K562 (cell line): Measurements from ENCODE around the gene RFC5. TPM values are rescaled to one million over a fixed set of nuclear protein-coding genes. Genes with fewer than 3 reads are reported as not detected.
A peak's percentile ranks its signal among the peaks of the same experiment; 100 is the strongest.

Experiments used
- EP300 ChIP-seq: IDR thresholded peaks from 2 replicates; pipeline ENCODE4 v1.6.1; 2012; ENCODE audit warnings: low read length, improper control_type of control experiment
- GATAD2B ChIP-seq: fragments of 450-650 bp; IDR thresholded peaks from 2 replicates; pipeline ENCODE4 v1.6.1; 2017; ENCODE audit warnings: mild to moderate bottlenecking, borderline replicate concordance
- RBM14 ChIP-seq: fragments of 200-400 bp; formaldehyde crosslinking; IDR thresholded peaks from 2 replicates; pipeline ENCODE4 v1.6.1; 2018; ENCODE audit warnings: low read depth, mild to moderate bottlenecking, low read length, moderate library complexity, borderline replicate concordance; ENCODE audit not compliant: insufficient read depth
- SMAD4 ChIP-seq: fragments of 250-450 bp; sonication (Bioruptor Pico); conservative IDR thresholded peaks from 2 replicates; pipeline ENCODE4 v1.8.0; 2021; ENCODE audit warnings: inconsistent platforms, mild to moderate bottlenecking, moderate library complexity
- YY1 ChIP-seq, 3 experiments: IDR thresholded peaks; 2 replicates each; pipeline ENCODE4 v1.6.1; 2011; ENCODE audit warnings: low read length in 2 of 3, mild to moderate bottlenecking in 2 of 3, moderate library complexity in 2 of 3, borderline replicate concordance in 1 of 3, control low read depth in 1 of 3, low read depth in 1 of 3; ENCODE audit not compliant: insufficient read depth in 3 of 3, insufficient replicate concordance in 2 of 3, control insufficient read depth in 1 of 3, insufficient read length in 1 of 3; ENCODE audit errors: extremely low read depth in 1 of 3
- polyA plus RNA-seq, 8 experiments: library from polyadenylated mRNA; depleted of rRNA in 4 of 8; stranded (reverse) in 5 of 8; unstranded in 3 of 8; fragments of >200 nt; fragmentation: Nextera tagmentation in 2 of 8; fragmentation: Illumina TruSeq in 1 of 8; extraction: Ambion mirVana in 2 of 8; extraction: Trizol in 1 of 8; gene quantifications; 2 replicates each; pipeline versions ENCODE4 v1.2.1 to v1.2.3, GENCODE V29; 2011 to 2014; ENCODE audit warnings: inconsistent platforms in 1 of 8, missing spikeins in 1 of 8
- total RNA-seq, 7 experiments: library from RNA; depleted of rRNA in 6 of 7; stranded (reverse); fragments of >200 nt in 6 of 7; fragmentation: Illumina TruSeq in 2 of 7; extraction: Trizol in 2 of 7; gene quantifications; 2 replicates each; pipeline versions ENCODE4 v1.2.1 to v1.2.3, GENCODE V29; 2011 to 2021; ENCODE audit warnings: low replicate concordance in 1 of 7
- TF ChIP-seq, protein P1 (sequence below), 2 experiments: fragments of 450-650 bp; IDR thresholded peaks; 2 replicates each; pipeline ENCODE4 v1.6.1; 2018; ENCODE audit warnings: mild to moderate bottlenecking in 2 of 2, low read depth in 1 of 2; ENCODE audit not compliant: partially characterized antibody in 2 of 2
- TF ChIP-seq, protein P2 (sequence below): sonication (generic); formaldehyde crosslinking; IDR thresholded peaks from 2 replicates; pipeline ENCODE4 v1.8.0; 2023; ENCODE audit warnings: mild to moderate bottlenecking, missing genetic modification reagents

RFC5 gene
- total and polyA plus RNA-seq, 9 of the 15 experiments (the other 6 are each of a cell fraction or from before 2014, with no cell fraction given): 61.8 to 189 (median 92.9) TPM

- no peak for TF ChIP-seq EP300
- no peak for TF ChIP-seq RBM14
- no peak for TF ChIP-seq SMAD4
- peak in 2 of 3 experiments; percentile 60 to 70 for TF ChIP-seq YY1 (IDR thresholded peaks at IDR 0.05; ENCODE audit: borderline replicate concordance in 1 of 3, control insufficient read depth in 1 of 3, extremely low read depth in 1 of 3, insufficient read depth in 3 of 3, insufficient read length in 1 of 3, insufficient replicate concordance in 2 of 3, low read depth in 1 of 3, low read length in 2 of 3)
- TF ChIP-seq, protein P1, sequence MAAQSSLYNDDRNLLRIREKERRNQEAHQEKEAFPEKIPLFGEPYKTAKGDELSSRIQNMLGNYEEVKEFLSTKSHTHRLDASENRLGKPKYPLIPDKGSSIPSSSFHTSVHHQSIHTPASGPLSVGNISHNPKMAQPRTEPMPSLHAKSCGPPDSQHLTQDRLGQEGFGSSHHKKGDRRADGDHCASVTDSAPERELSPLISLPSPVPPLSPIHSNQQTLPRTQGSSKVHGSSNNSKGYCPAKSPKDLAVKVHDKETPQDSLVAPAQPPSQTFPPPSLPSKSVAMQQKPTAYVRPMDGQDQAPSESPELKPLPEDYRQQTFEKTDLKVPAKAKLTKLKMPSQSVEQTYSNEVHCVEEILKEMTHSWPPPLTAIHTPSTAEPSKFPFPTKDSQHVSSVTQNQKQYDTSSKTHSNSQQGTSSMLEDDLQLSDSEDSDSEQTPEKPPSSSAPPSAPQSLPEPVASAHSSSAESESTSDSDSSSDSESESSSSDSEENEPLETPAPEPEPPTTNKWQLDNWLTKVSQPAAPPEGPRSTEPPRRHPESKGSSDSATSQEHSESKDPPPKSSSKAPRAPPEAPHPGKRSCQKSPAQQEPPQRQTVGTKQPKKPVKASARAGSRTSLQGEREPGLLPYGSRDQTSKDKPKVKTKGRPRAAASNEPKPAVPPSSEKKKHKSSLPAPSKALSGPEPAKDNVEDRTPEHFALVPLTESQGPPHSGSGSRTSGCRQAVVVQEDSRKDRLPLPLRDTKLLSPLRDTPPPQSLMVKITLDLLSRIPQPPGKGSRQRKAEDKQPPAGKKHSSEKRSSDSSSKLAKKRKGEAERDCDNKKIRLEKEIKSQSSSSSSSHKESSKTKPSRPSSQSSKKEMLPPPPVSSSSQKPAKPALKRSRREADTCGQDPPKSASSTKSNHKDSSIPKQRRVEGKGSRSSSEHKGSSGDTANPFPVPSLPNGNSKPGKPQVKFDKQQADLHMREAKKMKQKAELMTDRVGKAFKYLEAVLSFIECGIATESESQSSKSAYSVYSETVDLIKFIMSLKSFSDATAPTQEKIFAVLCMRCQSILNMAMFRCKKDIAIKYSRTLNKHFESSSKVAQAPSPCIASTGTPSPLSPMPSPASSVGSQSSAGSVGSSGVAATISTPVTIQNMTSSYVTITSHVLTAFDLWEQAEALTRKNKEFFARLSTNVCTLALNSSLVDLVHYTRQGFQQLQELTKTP (IDR thresholded peaks at IDR 0.05; ENCODE audit: low read depth in 1 of 2, partially characterized antibody in 2 of 2): no peak
- TF ChIP-seq, protein P2, sequence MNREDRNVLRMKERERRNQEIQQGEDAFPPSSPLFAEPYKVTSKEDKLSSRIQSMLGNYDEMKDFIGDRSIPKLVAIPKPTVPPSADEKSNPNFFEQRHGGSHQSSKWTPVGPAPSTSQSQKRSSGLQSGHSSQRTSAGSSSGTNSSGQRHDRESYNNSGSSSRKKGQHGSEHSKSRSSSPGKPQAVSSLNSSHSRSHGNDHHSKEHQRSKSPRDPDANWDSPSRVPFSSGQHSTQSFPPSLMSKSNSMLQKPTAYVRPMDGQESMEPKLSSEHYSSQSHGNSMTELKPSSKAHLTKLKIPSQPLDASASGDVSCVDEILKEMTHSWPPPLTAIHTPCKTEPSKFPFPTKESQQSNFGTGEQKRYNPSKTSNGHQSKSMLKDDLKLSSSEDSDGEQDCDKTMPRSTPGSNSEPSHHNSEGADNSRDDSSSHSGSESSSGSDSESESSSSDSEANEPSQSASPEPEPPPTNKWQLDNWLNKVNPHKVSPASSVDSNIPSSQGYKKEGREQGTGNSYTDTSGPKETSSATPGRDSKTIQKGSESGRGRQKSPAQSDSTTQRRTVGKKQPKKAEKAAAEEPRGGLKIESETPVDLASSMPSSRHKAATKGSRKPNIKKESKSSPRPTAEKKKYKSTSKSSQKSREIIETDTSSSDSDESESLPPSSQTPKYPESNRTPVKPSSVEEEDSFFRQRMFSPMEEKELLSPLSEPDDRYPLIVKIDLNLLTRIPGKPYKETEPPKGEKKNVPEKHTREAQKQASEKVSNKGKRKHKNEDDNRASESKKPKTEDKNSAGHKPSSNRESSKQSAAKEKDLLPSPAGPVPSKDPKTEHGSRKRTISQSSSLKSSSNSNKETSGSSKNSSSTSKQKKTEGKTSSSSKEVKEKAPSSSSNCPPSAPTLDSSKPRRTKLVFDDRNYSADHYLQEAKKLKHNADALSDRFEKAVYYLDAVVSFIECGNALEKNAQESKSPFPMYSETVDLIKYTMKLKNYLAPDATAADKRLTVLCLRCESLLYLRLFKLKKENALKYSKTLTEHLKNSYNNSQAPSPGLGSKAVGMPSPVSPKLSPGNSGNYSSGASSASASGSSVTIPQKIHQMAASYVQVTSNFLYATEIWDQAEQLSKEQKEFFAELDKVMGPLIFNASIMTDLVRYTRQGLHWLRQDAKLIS (CRISPR knock-in tag): 0 out of 2 replicates have a peak, but pooled peaks have one; percentile 31
- no peak for TF ChIP-seq GATAD2B
Measured at GRCh38 chr12:118016424-118017264, at the start of gene RFC5 (continued).
